Stomach (tissue), 9 donors: ENCODE data around the gene THAP12. TPM values are rescaled to one million over a fixed set of nuclear protein-coding genes. Genes with fewer than 3 reads are reported as not detected.

Experiments used
- DNase-seq, 2 donors: peaks; one replicate each; pipeline versions ENCODE4 v3.0.0 to v3.0.0-alpha.2; 2013 to 2019
- H3K27ac ChIP-seq, 5 donors: fragments of 200-600 bp in 4 of 5; sonication (generic) in 4 of 5; one replicate each; pipeline ENCODE4 v1.5.1; 2013 to 2019; ENCODE audit warnings: mild to moderate bottlenecking in 1 of 5, moderate library complexity in 1 of 5
- H3K27me3 ChIP-seq, 3 donors: fragments of 200-600 bp; sonication (generic); one replicate each; pipeline ENCODE4 v1.5.1; 2017 to 2019; ENCODE audit warnings: mixed run types in 1 of 3
- H3K36me3 ChIP-seq, 4 donors: fragments of 200-600 bp; sonication (generic); 1 replicate in 3 of 4; 2 replicates in 1 of 4; pipeline ENCODE4 v1.5.1; 2016 to 2019
- H3K4me1 ChIP-seq, 4 donors: fragments of 200-600 bp; sonication (generic); one replicate each; pipeline ENCODE4 v1.5.1; 2016 to 2019
- H3K4me3 ChIP-seq, 4 donors: fragments of 200-600 bp; sonication (generic) in 3 of 4; one replicate each; pipeline ENCODE4 v1.5.1; 2016 to 2019; ENCODE audit warnings: mild to moderate bottlenecking in 1 of 4
- H3K9me3 ChIP-seq, 4 donors: fragments of 200-600 bp; sonication (generic); one replicate each; pipeline ENCODE4 v1.5.1; 2016 to 2019
- CTCF ChIP-seq, 7 experiments: fragments of 450-650 bp in 4 of 7; fragments of 200-600 bp in 3 of 7; sonication (generic) in 3 of 7; IDR thresholded peaks; one replicate each; pipeline ENCODE4 v1.5.1; 2016 to 2019; ENCODE audit warnings: antibody characterized with exemption in 7 of 7, control low read depth in 2 of 7, mild to moderate bottlenecking in 1 of 7
- EP300 ChIP-seq: sonication (generic); formaldehyde crosslinking; IDR thresholded peaks from one replicate; pipeline ENCODE4 v1.6.1; 2017; ENCODE audit warnings: antibody characterized with exemption
- POLR2A ChIP-seq, 4 donors: fragments of 450-650 bp; IDR thresholded peaks; one replicate each; pipeline ENCODE4 v1.6.1; 2016; ENCODE audit warnings: antibody characterized with exemption in 4 of 4, control low read depth in 2 of 4, mild to moderate bottlenecking in 1 of 4, moderate library complexity in 1 of 4
- POLR2AphosphoS5 ChIP-seq, 3 donors: sonication (generic); formaldehyde crosslinking; IDR thresholded peaks; one replicate each; pipeline ENCODE4 v1.6.1; 2016; ENCODE audit warnings: antibody characterized with exemption in 3 of 3
- WGBS, 5 donors: extraction: QIAGEN DNeasy Blood & Tissue Kit in 3 of 5; methylation state at CpG; one replicate each; pipeline versions ENCODE4 v1.1.5 to v1.1.7; 2013 to 2018; 5-methylcytosine and 5-hydroxymethylcytosine counted together
- intact Hi-C: fragments of 100-400 bp; cut with DNase I; formaldehyde crosslinking; loops from one replicate; pipeline ENCODE4 v1.15.1; 2023; ENCODE audit warnings: low total_unique reads
- polyA plus RNA-seq, 3 donors: library from polyadenylated mRNA; stranded (reverse); fragments of 200-250 nt; gene quantifications; one replicate each; pipeline ENCODE4 v1.2.3, GENCODE V29; 2013
- total RNA-seq, 5 donors: library from RNA; depleted of rRNA; stranded (reverse); fragments of >200 nt; gene quantifications; one replicate each; pipeline versions ENCODE4 v1.1.0 to v1.2.3, GENCODE V29; 2014 to 2016
- donor health status: healthy with polysubstance abuse.
- donor health status: Bipolar disorder and iron deficiency.
- donor health status: healthy.

THAP12 gene
- total and polyA plus RNA-seq, 8 donors: 10.7 to 74.0 (median 25.2) TPM

- H3K4me1 ChIP-seq: no peaks in the 10 kb centered on the region
- WGBS, 5 donors: 85 to 93% (median 87%) methylated on average over 5 to 8 of the region's 8 CpGs
- TF ChIP-seq POLR2A (IDR thresholded peaks at IDR 0.05) (no peak), CTCF (IDR thresholded peaks at IDR 0.05) (no peak), POLR2AphosphoS5 (IDR thresholded peaks at IDR 0.05) (no peak)
- H3K9me3 ChIP-seq: no peaks in the 10 kb centered on the region
- H3K36me3 ChIP-seq: no peaks in the 10 kb centered on the region
- H3K27me3 ChIP-seq: peaks cover 0 to 19% (median 0%) of the 10 kb centered on the region in 3 donors
- no peak overlapping the region for H3K27ac ChIP-seq
- no peak for DNase-seq
- H3K4me3 ChIP-seq: no peak overlapping the region
- intact Hi-C loops: loop anchor here (10.0 kb wide), 1 partner anchor 421 kb away; no protein-coding TSS in a partner anchor
These were observed 65.6 kb downstream of the THAP12 start for GRCh38 chr11:76315182-76315853.

GRCh38 chr11:76314741-76315090 is 66.2 kb downstream of the THAP12 start:
- Histone ChIP-seq H3K27ac (no peak overlapping the region), H3K27me3 (peaks cover 0 to 19% (median 0%) of the 10 kb centered on the region in 3 donors), H3K9me3 (no peaks in the 10 kb centered on the region), H3K4me3 (no peak overlapping the region), H3K4me1 (no peaks in the 10 kb centered on the region), H3K36me3 (no peaks in the 10 kb centered on the region)
- TF ChIP-seq EP300 (no peak), POLR2AphosphoS5 (IDR thresholded peaks at IDR 0.05) (no peak), POLR2A (IDR thresholded peaks at IDR 0.05) (no peak), CTCF (IDR thresholded peaks at IDR 0.05) (no peak)
- no peak for DNase-seq
- WGBS, 5 donors: 82 to 93% (median 91%) methylated on average over 4 of the region's 4 CpGs
- intact Hi-C loops: loop anchor here (10.0 kb wide), 1 partner anchor 420 kb away; no protein-coding TSS in a partner anchor

- H3K36me3 ChIP-seq: no peaks in the 10 kb centered on the region
- WGBS, 5 donors: 51 to 67% (median 61%) methylated on average over 14 to 15 of the region's 15 CpGs
- H3K4me3 ChIP-seq: no peak overlapping the region
- intact Hi-C loops: loop anchor here (10.0 kb wide), 1 partner anchor 419 kb away; no protein-coding TSS in a partner anchor
- no peak overlapping the region for H3K27ac ChIP-seq
- peaks cover 0 to 14% (median 0%) of the 10 kb centered on the region in 3 donors for H3K27me3 ChIP-seq
- no peaks in the 10 kb centered on the region for H3K4me1 ChIP-seq
- H3K9me3 ChIP-seq: no peaks in the 10 kb centered on the region
- DNase-seq: peak in 1 of 2 donors; percentile 47
- TF ChIP-seq CTCF (IDR thresholded peaks at IDR 0.05): no peak
- no peak for TF ChIP-seq POLR2A (IDR thresholded peaks at IDR 0.05)
- TF ChIP-seq POLR2AphosphoS5 (IDR thresholded peaks at IDR 0.05): no peak
- TF ChIP-seq EP300: no peak
These were observed 66.8 kb downstream of the THAP12 start for GRCh38 chr11:76313913-76314740.

GRCh38 chr11:76313271-76313670 is 67.7 kb downstream of the THAP12 start:
- peaks cover 0 to 10% (median 0%) of the 10 kb centered on the region in 3 donors for H3K27me3 ChIP-seq
- intact Hi-C loops: loop anchor here (10.0 kb wide), 1 partner anchor 418 kb away; no protein-coding TSS in a partner anchor
- no peaks in the 10 kb centered on the region for H3K9me3 ChIP-seq
- no peak overlapping the region for H3K27ac ChIP-seq
- no peak overlapping the region for H3K4me3 ChIP-seq
- no peak for TF ChIP-seq POLR2AphosphoS5 (IDR thresholded peaks at IDR 0.05)
- no peak for TF ChIP-seq CTCF (IDR thresholded peaks at IDR 0.05)
- no peak for TF ChIP-seq POLR2A (IDR thresholded peaks at IDR 0.05)
- TF ChIP-seq EP300: no peak
- H3K36me3 ChIP-seq: no peaks in the 10 kb centered on the region
- H3K4me1 ChIP-seq: no peaks in the 10 kb centered on the region
- WGBS, 5 donors: 72 to 96% (median 88%) methylated on average over 3 of the region's 3 CpGs
- DNase-seq: no peak
